HEK293 (cell line): ENCODE measurements around the gene FBXL15.

ENCODE experiments used
- CTCF ChIA-PET: fragments of 350-600 bp; formaldehyde crosslinking; extraction: SDS; loops from one replicate; lab custom pipeline; 2021; ENCODE audit warnings: antibody characterized with exemption; lab: Yijun Ruan, JAX
- POLR2A ChIA-PET: fragments of 300-600 bp; formaldehyde crosslinking; extraction: SDS; loops from one replicate; lab custom pipeline; 2020; ENCODE audit warnings: antibody characterized with exemption, inconsistent platforms; lab: Yijun Ruan, JAX
- H3K27ac ChIP-seq: fragments of 200-500 bp; sonication (Bioruptor generic); 2 replicates; pipeline ENCODE4 v1.5.1; 2014; ENCODE audit warnings: low read depth, low read length, control low read depth, inconsistent platforms; ENCODE audit errors: extremely low read depth
- H3K36me3 ChIP-seq, 2 experiments: fragments of 200-500 bp in 1 of 2; sonication (Bioruptor generic) in 1 of 2; 1 replicate in 1 of 2; 2 replicates in 1 of 2; pipeline ENCODE4 v1.5.1; 2014 to 2017; ENCODE audit warnings: inconsistent platforms in 2 of 2, low read length in 2 of 2; ENCODE audit not compliant: control insufficient read depth in 2 of 2, insufficient read depth in 1 of 2
- H3K4me1 ChIP-seq: fragments of 200-500 bp; sonication (Bioruptor generic); 2 replicates; pipeline ENCODE4 v1.5.1; 2014; ENCODE audit warnings: mild to moderate bottlenecking, low read length, inconsistent platforms; ENCODE audit not compliant: control insufficient read depth, insufficient read depth
- H3K4me3 ChIP-seq: 2 replicates; pipeline ENCODE4 v1.5.1; 2011; ENCODE audit warnings: low read depth, mild to moderate bottlenecking, control low read depth, low read length, moderate library complexity
- H3K9me3 ChIP-seq: fragments of 200-500 bp; sonication (Bioruptor generic); 2 replicates; pipeline ENCODE4 v1.5.1; 2014; ENCODE audit warnings: low read depth, low read length, inconsistent platforms; ENCODE audit not compliant: control insufficient read depth, insufficient read depth
- HOXA7 ChIP-seq: sonication (generic); formaldehyde crosslinking; IDR thresholded peaks from 2 replicates; pipeline ENCODE4 v1.8.1; 2022; ENCODE audit warnings: missing genetic modification reagents, borderline replicate concordance
- IKZF3 ChIP-seq: fragments of 450-650 bp; IDR thresholded peaks from 2 replicates; pipeline ENCODE4 v1.5.0; 2018; ENCODE audit warnings: missing biosample characterization, mild to moderate bottlenecking, missing genetic modification characterization, moderate library complexity
- KLF16 ChIP-seq: fragments of 450-650 bp; formaldehyde crosslinking; IDR thresholded peaks from 2 replicates; pipeline ENCODE4 v1.5.1; 2017; ENCODE audit warnings: missing biosample characterization, missing genetic modification characterization
- MEIS1 ChIP-seq: sonication (generic); formaldehyde crosslinking; IDR thresholded peaks from 2 replicates; pipeline ENCODE4 v1.8.1; 2022; ENCODE audit warnings: missing genetic modification reagents, mild to moderate bottlenecking, borderline replicate concordance
- PATZ1 ChIP-seq: fragments of 450-650 bp; formaldehyde crosslinking; IDR thresholded peaks from 2 replicates; pipeline ENCODE4 v1.5.1; 2016; ENCODE audit warnings: missing biosample characterization, missing genetic modification characterization
- SP7 ChIP-seq: fragments of 450-650 bp; formaldehyde crosslinking; IDR thresholded peaks from 2 replicates; pipeline ENCODE4 v1.5.1; 2016; ENCODE audit warnings: missing biosample characterization, missing genetic modification characterization
- TCF7L2 ChIP-seq: IDR thresholded peaks from 2 replicates; pipeline ENCODE4 v1.6.1; 2011; ENCODE audit warnings: low read depth, mild to moderate bottlenecking, inconsistent platforms, low read length, moderate library complexity, borderline replicate concordance
- WT1 ChIP-seq: fragments of 450-650 bp; formaldehyde crosslinking; IDR thresholded peaks from 2 replicates; pipeline ENCODE4 v1.5.1; 2016; ENCODE audit warnings: missing biosample characterization, missing genetic modification characterization
- ZBTB20 ChIP-seq: fragments of 450-650 bp; formaldehyde crosslinking; IDR thresholded peaks from 2 replicates; pipeline ENCODE4 v1.5.1; 2016; ENCODE audit warnings: missing biosample characterization, missing genetic modification characterization
- ZEB2 ChIP-seq: fragments of 450-650 bp; formaldehyde crosslinking; IDR thresholded peaks from 2 replicates; pipeline ENCODE4 v1.5.1; 2016; ENCODE audit warnings: missing biosample characterization, missing genetic modification characterization
- ZNF239 ChIP-seq: fragments of 450-650 bp; formaldehyde crosslinking; IDR thresholded peaks from 2 replicates; pipeline ENCODE4 v1.5.1; 2016; ENCODE audit warnings: missing biosample characterization, missing genetic modification characterization
- ZNF311 ChIP-seq: fragments of 450-650 bp; formaldehyde crosslinking; IDR thresholded peaks from 2 replicates; pipeline ENCODE4 v1.5.1; 2017; ENCODE audit warnings: missing biosample characterization, missing genetic modification characterization, borderline replicate concordance
- ZNF341 ChIP-seq: fragments of 450-650 bp; formaldehyde crosslinking; IDR thresholded peaks from 2 replicates; pipeline ENCODE4; 2016; ENCODE audit warnings: low read depth, missing biosample characterization, missing genetic modification characterization
- ZNF362 ChIP-seq: fragments of 450-650 bp; formaldehyde crosslinking; IDR thresholded peaks from 2 replicates; pipeline ENCODE4 v1.5.1; 2016; ENCODE audit warnings: missing biosample characterization, missing genetic modification characterization
- ZNF558 ChIP-seq: fragments of 450-650 bp; formaldehyde crosslinking; IDR thresholded peaks from 2 replicates; pipeline ENCODE4 v1.5.1; 2016; ENCODE audit warnings: missing biosample characterization, missing genetic modification characterization
- ZNF664 ChIP-seq: fragments of 450-650 bp; formaldehyde crosslinking; IDR thresholded peaks from 2 replicates; pipeline ENCODE4 v1.5.1; 2016; ENCODE audit warnings: missing biosample characterization, missing genetic modification characterization
- ZNF677 ChIP-seq: fragments of 450-650 bp; IDR thresholded peaks from 2 replicates; pipeline ENCODE4 v1.5.0; 2018; ENCODE audit warnings: missing biosample characterization, mild to moderate bottlenecking, missing genetic modification characterization, moderate library complexity
- ZNF704 ChIP-seq: fragments of 450-650 bp; formaldehyde crosslinking; IDR thresholded peaks from 2 replicates; pipeline ENCODE4 v1.5.1; 2016; ENCODE audit warnings: missing biosample characterization, missing genetic modification characterization
- ZNF747 ChIP-seq: fragments of 450-650 bp; formaldehyde crosslinking; IDR thresholded peaks from 2 replicates; pipeline ENCODE4 v1.5.1; 2016; ENCODE audit warnings: missing biosample characterization, missing genetic modification characterization
- ZNF76 ChIP-seq: fragments of 450-650 bp; formaldehyde crosslinking; IDR thresholded peaks from 2 replicates; pipeline ENCODE4; 2016; ENCODE audit warnings: low read depth, missing biosample characterization, missing genetic modification characterization, borderline replicate concordance
- TF ChIP-seq, protein P1 (sequence below): fragments of 450-650 bp; formaldehyde crosslinking; IDR thresholded peaks from 2 replicates; pipeline ENCODE4 v1.5.1; 2016; ENCODE audit warnings: missing biosample characterization, missing genetic modification characterization
- TF ChIP-seq, protein P2 (sequence below): sonication (generic); formaldehyde crosslinking; IDR thresholded peaks from 2 replicates; pipeline ENCODE4 v1.8.1; 2022; ENCODE audit warnings: mild to moderate bottlenecking, moderate library complexity, missing genetic modification reagents
- TF ChIP-seq, protein P3 (sequence below): fragments of 450-650 bp; formaldehyde crosslinking; IDR thresholded peaks from 2 replicates; pipeline ENCODE4 v1.5.0; 2017; ENCODE audit warnings: missing biosample characterization, missing genetic modification characterization, borderline replicate concordance
- TF ChIP-seq, protein P4 (sequence below): fragments of 450-650 bp; formaldehyde crosslinking; IDR thresholded peaks from 2 replicates; pipeline ENCODE4 v1.5.1; 2016; ENCODE audit warnings: missing biosample characterization, missing genetic modification characterization

The FBXL15 gene

GRCh38 chr10:102419269-102420180 is 1.1 kb upstream of the FBXL15 start:
- peaks cover 9% of the 10 kb centered on the region for H3K4me1 ChIP-seq
- no peaks in the 10 kb centered on the region for H3K9me3 ChIP-seq
- POLR2A ChIA-PET: interaction anchor here (0.6 to 5.2 kb wide), 7 partner anchors 12 to 295 kb away, joined by 3 to 42 read pairs (median 8); partner anchors contain the start of genes C10orf95 and CUEDC2
- peaks cover 0 to 22% of the 10 kb centered on the region in 2 experiments; a peak in 1 of 3 replicates for H3K36me3 ChIP-seq
- no peak overlapping the region for H3K27ac ChIP-seq
- H3K4me3 ChIP-seq: peak overlapping the region; percentile 80
- CTCF ChIA-PET: interaction anchor here (0.6 to 5.6 kb wide), 10 partner anchors 11 to 189 kb away, joined by 3 to 57 read pairs (median 6); partner anchors contain the start of genes CUEDC2 and NFKB2
- TF ChIP-seq ZNF664 (tag by site-specific recombination) (no peak), ZNF311 (tag by site-specific recombination) (no peak), PATZ1 (peak; percentile 88), IKZF3 (tag by site-specific recombination) (peak; percentile 88), ZNF341 (tag by site-specific recombination) (peak; percentile 32), ZNF76 (tag by site-specific recombination) (peak; percentile 92), SP7 (peak; percentile 47; the same call in 1 of the 2 replicates), ZBTB20 (tag by site-specific recombination) (0 out of 2 replicates have a peak, but pooled peaks have one; percentile 32), ZNF704 (no peak), ZEB2 (tag by site-specific recombination) (no peak), KLF16 (tag by site-specific recombination) (no peak; the same call in 1 of the 2 replicates), ZNF677 (tag by site-specific recombination) (no peak), TCF7L2 (no peak), ZNF362 (tag by site-specific recombination) (no peak), ZNF239 (tag by site-specific recombination) (no peak), ZNF747 (no peak), MEIS1 (CRISPR knock-in tag) (no peak), HOXA7 (CRISPR knock-in tag) (no peak), WT1 (no peak), ZNF558 (no peak)
- TF ChIP-seq, protein P1, sequence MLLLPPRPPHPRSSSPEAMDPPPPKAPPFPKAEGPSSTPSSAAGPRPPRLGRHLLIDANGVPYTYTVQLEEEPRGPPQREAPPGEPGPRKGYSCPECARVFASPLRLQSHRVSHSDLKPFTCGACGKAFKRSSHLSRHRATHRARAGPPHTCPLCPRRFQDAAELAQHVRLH: no peak
- TF ChIP-seq, protein P2, sequence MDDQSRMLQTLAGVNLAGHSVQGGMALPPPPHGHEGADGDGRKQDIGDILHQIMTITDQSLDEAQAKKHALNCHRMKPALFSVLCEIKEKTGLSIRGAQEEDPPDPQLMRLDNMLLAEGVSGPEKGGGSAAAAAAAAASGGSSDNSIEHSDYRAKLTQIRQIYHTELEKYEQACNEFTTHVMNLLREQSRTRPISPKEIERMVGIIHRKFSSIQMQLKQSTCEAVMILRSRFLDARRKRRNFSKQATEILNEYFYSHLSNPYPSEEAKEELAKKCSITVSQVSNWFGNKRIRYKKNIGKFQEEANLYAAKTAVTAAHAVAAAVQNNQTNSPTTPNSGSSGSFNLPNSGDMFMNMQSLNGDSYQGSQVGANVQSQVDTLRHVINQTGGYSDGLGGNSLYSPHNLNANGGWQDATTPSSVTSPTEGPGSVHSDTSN (CRISPR knock-in tag): peak; percentile 44; the same call in 1 of the 2 replicates
- TF ChIP-seq, protein P3, sequence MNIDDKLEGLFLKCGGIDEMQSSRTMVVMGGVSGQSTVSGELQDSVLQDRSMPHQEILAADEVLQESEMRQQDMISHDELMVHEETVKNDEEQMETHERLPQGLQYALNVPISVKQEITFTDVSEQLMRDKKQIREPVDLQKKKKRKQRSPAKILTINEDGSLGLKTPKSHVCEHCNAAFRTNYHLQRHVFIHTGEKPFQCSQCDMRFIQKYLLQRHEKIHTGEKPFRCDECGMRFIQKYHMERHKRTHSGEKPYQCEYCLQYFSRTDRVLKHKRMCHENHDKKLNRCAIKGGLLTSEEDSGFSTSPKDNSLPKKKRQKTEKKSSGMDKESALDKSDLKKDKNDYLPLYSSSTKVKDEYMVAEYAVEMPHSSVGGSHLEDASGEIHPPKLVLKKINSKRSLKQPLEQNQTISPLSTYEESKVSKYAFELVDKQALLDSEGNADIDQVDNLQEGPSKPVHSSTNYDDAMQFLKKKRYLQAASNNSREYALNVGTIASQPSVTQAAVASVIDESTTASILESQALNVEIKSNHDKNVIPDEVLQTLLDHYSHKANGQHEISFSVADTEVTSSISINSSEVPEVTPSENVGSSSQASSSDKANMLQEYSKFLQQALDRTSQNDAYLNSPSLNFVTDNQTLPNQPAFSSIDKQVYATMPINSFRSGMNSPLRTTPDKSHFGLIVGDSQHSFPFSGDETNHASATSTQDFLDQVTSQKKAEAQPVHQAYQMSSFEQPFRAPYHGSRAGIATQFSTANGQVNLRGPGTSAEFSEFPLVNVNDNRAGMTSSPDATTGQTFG (tag by site-specific recombination): no peak
- TF ChIP-seq, protein P4, sequence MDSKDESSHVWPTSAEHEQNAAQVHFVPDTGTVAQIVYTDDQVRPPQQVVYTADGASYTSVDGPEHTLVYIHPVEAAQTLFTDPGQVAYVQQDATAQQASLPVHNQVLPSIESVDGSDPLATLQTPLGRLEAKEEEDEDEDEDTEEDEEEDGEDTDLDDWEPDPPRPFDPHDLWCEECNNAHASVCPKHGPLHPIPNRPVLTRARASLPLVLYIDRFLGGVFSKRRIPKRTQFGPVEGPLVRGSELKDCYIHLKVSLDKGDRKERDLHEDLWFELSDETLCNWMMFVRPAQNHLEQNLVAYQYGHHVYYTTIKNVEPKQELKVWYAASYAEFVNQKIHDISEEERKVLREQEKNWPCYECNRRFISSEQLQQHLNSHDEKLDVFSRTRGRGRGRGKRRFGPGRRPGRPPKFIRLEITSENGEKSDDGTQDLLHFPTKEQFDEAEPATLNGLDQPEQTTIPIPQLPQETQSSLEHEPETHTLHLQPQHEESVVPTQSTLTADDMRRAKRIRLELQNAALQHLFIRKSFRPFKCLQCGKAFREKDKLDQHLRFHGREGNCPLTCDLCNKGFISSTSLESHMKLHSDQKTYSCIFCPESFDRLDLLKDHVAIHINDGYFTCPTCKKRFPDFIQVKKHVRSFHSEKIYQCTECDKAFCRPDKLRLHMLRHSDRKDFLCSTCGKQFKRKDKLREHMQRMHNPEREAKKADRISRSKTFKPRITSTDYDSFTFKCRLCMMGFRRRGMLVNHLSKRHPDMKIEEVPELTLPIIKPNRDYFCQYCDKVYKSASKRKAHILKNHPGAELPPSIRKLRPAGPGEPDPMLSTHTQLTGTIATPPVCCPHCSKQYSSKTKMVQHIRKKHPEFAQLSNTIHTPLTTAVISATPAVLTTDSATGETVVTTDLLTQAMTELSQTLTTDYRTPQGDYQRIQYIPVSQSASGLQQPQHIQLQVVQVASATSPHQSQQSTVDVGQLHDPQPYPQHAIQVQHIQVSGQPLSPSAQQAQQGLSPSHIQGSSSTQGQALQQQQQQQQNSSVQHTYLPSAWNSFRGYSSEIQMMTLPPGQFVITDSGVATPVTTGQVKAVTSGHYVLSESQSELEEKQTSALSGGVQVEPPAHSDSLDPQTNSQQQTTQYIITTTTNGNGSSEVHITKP: peak; percentile 59
